ENCODE measurements around the gene CNOT6L.

The CNOT6L gene

DNA sequence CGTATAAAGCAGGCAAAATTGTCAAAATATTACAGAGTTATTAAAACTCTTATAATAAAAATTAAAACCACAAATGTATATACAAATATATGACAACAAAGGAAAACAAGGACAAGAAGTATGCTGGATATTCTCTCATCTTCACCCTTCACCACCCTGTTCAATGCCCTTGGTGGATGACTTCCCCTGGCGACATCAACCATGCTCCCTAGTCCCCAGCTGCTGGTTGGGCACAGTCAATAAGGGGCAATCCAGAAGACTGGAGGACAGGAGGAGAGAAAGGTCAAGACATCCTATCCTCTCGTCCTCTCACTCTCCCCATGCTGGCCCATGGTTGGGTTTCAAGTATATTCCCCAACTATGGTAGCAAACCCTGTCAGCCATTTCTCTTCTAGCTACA, 142.3 kb downstream of the CNOT6L start:
- Histone ChIP-seq H3K27me3 (no peaks in the 10 kb centered on the region), H3K4me1 (no peaks in the 10 kb centered on the region), H3K27ac (no peak overlapping the region), H3K9me3 (peaks cover 0 to 6% (median 0%) of the 10 kb centered on the region in 3 donors), H3K4me3 (no peak overlapping the region), H3K36me3 (no peaks in the 10 kb centered on the region)
- no peak for DNase-seq
- intact Hi-C loops (cut with DNase I; ENCODE audit: low total_unique reads), result no loop called here
- TF ChIP-seq, protein P1, sequence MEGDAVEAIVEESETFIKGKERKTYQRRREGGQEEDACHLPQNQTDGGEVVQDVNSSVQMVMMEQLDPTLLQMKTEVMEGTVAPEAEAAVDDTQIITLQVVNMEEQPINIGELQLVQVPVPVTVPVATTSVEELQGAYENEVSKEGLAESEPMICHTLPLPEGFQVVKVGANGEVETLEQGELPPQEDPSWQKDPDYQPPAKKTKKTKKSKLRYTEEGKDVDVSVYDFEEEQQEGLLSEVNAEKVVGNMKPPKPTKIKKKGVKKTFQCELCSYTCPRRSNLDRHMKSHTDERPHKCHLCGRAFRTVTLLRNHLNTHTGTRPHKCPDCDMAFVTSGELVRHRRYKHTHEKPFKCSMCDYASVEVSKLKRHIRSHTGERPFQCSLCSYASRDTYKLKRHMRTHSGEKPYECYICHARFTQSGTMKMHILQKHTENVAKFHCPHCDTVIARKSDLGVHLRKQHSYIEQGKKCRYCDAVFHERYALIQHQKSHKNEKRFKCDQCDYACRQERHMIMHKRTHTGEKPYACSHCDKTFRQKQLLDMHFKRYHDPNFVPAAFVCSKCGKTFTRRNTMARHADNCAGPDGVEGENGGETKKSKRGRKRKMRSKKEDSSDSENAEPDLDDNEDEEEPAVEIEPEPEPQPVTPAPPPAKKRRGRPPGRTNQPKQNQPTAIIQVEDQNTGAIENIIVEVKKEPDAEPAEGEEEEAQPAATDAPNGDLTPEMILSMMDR (IDR thresholded peaks at IDR 0.05), result no peak

DNA sequence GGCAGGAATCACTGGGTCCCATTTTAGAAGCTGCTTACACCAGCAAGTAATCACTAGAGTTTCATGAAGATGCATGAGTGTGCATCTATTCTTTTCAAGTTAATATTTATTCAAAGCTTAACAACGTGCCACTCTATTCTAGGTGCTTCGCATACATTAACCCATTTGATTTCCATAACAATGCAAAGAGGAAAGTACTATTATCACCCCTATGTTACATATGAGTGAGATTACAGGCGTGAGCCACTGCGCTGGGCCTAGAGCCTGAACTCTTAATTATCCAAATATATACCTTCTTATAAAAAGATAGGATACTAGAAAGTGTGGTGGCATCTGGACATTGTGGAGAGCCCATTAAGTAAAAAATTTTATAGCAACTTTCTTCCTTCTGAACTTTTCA, 148.1 kb downstream of the CNOT6L start:
- Histone ChIP-seq H3K4me3 (no peak overlapping the region), H3K36me3 (no peaks in the 10 kb centered on the region), H3K9me3 (peaks cover 0 to 6% (median 0%) of the 10 kb centered on the region in 3 donors), H3K27me3 (no peaks in the 10 kb centered on the region), H3K4me1 (no peaks in the 10 kb centered on the region), H3K27ac (no peak overlapping the region)
- no peak for DNase-seq
- intact Hi-C loops (cut with DNase I; ENCODE audit: low total_unique reads), result no loop called here
- TF ChIP-seq, protein P1 (IDR thresholded peaks at IDR 0.05), result no peak

DNA sequence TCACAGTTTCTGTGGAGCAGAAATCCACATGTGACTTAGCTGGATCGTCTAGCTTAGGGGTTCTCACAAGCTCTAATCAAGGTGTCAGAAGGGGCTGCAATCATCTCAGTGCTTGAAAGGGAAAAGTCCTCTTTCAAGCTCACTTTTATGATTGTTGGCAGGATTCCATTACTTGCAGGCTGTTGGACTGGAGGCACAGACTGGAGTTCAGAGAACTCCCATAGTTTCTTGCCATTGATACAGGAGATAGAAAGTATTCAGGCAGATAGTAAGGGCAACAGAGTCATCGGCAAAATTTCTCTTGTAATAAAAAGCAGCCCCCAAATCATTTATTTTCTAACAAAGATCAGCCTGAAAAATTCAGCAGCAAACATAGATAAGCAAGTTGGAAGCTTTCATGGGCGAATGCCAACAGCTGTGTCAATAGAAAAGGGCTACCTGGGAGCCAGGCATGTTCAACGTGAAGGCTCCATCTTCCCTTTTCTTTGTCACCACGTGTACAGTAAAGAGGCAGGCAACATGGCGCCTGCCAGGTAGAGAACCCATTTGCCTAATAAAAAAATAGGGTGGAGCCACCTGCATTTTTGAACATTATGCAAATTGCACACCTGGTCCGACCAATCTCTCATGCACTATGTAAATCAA, 149.1 kb downstream of the CNOT6L start:
- intact Hi-C loops (cut with DNase I; ENCODE audit: low total_unique reads), result no loop called here
- Histone ChIP-seq H3K4me1 (no peaks in the 10 kb centered on the region), H3K36me3 (no peaks in the 10 kb centered on the region), H3K27ac (no peak overlapping the region), H3K9me3 (peaks cover 0 to 2% (median 0%) of the 10 kb centered on the region in 3 donors), H3K4me3 (no peak overlapping the region), H3K27me3 (no peaks in the 10 kb centered on the region)
- TF ChIP-seq, protein P1 (IDR thresholded peaks at IDR 0.05), result no peak
- DNase-seq, result no peak

DNA sequence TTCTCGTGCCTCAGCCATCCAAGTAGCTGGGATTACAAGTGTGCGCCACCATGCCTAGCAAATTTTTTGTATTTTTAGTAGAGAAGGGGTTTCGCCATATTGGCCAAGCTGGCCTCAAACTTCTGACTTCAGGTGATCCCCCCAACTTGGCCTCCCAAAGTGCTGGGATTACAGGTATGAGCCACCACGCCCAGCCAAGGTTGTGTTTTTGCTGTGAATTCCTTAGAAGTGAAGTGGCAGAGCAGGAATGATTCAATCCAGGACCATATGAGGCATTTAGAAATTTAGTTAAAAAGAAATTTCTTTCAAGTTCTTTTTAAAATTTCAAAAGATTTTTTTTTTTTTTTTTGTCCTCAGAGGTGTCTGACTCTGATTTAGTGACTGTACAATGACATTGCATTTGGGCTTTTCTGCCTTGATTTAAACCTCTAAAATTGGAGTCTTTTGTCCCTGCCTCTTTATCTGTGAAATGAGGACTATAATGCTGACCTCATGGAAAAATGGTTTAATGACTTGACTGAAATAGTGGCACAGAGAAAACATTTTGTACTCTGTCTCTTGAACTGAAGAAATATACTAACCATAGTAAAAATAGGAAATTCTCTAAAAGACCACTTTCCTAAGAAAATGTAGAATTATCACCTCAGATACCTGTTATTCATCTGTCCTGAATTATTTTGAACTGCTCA, 153.6 kb downstream of the CNOT6L start:
- TF ChIP-seq, protein P1 (IDR thresholded peaks at IDR 0.05), result no peak
- Histone ChIP-seq H3K4me1 (no peaks in the 10 kb centered on the region), H3K36me3 (no peaks in the 10 kb centered on the region), H3K27ac (no peak overlapping the region), H3K9me3 (no peaks in the 10 kb centered on the region), H3K4me3 (no peak overlapping the region), H3K27me3 (no peaks in the 10 kb centered on the region)
- DNase-seq, result no peak
- intact Hi-C loops (cut with DNase I; ENCODE audit: low total_unique reads), result no loop called here

All from tibial artery (tissue), 4 donors.